Suppressor macrophage (primary cell): Measurements from ENCODE around the gene TTC32.

Source experiments
- DNase-seq, 4 experiments: peaks; one replicate each; pipeline ENCODE4 v3.0.0-alpha.2; 2020 to 2022

The TTC32 gene

DNA sequence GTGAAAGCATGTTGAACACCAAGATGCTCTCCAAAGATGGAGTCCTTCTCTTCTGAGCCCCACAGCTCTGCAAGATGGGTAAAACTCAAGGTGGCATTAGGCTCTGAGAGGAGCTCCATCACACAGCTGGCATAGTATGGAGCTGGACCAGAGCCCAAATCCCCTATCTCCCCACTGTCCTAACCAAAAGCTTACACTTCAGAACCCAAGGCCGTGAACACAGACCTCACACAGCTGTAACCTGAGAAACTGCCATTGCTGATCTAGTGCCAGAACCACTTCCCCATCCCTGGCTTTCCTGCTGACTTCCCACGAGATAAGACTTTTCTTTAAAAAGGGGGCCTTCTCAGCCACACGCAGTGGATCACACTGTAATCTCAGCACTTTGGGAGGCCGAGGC lies 25.0 kb downstream of the TTC32 start:
- DNase-seq: no peak

DNA sequence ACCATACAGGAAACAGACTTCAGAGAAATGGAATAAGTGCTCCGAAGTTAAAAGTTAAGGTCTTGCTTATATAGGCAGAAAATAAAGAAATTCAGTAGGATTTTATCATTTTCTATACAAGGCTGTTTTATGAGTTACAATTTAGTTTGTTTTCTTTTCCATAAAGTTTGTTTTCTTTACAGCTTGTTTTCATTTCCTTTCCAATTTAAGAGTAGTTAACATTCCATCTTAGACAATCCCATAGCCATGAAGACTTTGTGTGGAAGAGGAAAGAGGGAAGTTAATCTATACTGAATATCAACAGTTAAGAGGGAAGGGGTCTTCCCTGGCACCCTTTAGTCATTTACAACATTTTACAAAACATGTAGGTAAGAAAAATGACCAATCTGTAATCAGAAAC lies 26.5 kb downstream of the TTC32 start:
- DNase-seq: no peak

DNA sequence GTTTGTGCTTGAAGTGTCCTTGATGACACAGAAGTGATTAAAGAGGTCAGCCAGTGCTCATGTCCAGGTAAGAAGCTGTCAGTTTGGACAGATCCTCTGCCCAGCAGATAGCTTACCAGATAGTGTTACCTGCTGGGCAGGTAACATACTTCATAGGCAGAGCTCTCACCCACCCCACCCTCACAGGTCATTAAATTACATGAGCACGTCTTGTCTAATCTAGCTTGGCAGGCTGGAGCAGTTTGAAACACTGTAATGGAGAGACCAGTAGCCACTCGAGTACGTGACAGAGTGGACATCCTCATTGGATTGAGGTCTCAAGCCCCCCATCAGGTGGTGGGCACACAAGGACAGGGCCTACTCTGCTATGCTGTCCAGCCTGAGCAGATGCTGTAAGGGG lies 27.1 kb downstream of the TTC32 start:
- DNase-seq: no peak

DNA sequence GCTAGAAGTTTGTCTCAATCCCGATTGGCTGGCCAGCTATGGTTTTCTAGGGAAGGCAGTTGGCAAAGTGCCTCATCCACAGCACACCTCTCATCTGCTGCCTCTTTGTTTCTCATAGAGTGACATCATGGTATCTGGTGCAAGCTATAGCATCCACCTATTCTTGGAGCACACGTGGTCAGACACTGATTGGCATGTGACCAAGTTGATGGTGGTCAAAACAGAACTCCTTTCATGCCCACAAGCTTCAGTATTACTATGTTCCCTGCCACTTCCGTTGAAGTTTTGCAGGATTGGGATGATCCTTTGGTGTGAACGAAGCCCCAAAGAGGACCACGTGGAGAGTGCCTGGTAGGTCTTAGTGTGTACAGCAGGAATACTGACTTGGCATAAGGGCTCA lies 28.8 kb downstream of the TTC32 start:
- DNase-seq: no peak

DNA sequence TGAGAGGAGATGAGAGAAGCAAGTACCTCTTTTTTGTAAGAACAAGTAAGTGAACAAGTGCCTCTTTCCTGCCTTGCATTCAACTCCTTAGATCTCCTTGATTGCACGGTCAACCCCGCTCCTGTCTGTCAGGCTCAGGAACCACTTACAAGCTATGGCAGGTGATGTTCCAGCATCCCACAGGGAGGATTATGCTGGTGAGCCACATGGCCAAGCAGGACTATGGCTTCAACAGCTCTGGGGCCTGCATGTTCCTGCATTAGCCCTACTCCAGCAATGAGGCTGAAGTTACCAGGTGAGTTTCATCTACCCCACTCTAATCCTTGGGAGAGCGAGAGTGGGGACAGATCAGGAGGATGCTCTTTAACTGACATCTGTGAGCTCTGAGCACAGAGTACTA lies 29.5 kb downstream of the TTC32 start:
- no peak for DNase-seq

DNA sequence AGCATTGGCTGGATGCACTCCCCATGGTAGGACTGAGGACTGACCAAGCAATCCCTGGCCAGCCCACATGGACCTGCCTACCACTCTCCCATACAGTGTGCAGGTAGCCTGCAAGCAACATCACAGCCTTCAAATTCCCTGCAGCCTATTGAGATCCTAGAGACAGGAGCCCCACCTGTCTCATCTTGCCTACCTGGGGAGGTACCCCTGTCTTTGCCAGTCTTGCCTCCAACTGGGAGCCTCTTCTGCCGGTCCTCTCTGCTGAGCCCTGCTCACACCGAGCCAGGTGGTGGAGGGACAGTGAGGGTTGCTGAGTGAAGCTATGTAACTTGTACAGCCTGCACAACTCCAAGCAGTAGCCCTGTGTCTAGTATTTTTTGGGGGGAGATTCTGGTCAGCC lies 29.9 kb downstream of the TTC32 start:
- no peak for DNase-seq

DNA sequence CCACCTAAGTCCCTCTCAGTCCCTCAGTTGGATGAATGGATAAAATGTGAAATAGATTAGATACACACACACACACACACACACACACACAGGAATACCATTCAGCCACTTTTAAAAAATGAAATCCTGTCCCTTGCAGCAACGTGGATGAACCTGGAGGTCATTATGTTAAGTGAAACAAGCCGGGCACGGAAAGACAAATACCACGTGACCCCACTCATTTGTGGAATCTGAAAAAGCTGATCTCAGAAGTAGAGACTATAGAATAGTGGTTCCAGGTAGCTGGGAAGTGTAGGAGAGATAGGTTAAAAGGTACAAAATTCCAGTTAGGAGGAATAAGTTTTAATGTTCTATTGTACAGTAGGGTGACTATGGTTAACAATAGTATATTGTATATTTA lies 31.0 kb downstream of the TTC32 start:
- no peak for DNase-seq

DNA sequence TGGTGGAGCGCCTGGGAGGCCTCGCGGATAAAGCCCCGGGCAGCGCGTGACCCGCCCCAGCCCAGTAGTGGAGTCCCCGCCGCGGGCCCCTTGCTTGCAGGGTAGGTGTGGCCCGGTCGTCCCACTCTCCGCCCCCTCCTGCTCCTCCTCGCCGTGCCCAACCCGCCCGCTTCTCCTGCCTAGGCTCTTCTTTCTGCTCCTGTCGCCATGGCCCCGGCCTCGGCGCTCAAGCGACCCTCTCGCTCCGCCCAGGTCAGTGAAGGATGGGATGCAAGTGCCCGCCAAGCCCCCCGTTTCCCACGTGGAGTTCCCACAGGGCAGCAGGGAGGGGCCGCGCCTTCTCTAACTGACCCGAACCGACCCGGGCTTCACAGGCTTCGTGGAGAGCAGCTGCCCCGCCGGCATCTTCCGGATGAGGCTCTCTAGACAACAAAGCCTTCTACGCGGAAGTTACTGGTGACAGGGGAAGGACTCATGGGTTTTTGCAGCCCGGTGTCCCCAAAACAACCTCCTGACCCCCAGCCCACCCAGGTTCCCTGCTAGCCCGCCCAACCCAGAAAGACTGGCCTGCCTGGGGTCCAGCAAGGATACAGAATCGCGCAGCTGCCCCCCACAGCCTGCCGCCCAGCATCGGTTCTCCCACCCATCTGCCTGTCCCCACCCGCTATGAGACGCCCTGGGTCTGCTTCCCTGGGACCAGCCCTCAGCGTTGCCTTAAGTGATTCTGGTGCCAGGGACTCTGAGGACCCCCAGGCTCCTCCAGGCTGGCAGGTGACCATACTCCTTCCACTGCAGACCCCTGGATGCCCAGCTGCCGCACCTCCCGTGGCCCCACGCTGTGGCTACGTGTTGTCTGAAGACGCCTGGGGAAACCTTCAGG lies 32.8 kb downstream of the TTC32 start:
- DNase-seq: peak; percentile 24 to 62 (median 59)

DNA sequence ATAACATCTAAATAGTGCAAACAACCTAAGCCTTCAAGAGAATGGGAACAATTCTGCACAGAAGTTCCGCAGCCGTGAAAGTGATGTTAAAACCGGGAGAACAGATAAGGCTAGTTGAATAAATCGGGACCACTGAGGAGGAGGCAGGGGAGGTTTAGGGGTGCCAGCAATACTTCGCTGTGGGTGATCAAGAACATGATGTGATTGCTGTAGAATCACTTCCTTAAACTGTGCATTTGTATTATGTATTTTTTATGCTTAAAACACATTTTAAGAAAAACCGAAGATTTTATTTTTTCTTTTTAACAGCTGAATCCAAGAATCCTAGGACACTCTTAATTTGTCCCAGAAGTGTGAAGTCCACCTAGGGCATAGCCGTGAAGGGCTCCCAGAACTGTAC lies 33.6 kb downstream of the TTC32 start:
- peak in 1 of 4 experiments; percentile 16 for DNase-seq

DNA sequence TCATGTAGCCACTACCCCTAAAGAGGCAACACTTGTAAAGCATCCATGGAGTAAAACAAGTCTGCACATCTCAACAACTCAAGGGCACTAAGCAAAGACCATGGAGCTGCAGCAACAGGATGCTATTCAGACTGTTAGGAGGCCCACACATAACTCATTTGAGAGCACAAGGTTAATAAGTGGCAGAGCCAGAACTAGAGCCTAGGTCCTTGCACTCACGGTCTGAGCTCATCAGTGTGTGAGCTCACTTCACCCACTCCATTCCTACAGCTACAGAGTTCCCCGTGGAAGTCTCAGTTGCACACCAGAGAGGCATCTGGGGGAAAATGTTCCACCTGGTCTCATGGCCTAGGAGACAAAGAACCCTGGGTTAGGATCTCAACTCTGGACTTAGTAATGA lies 35.0 kb downstream of the TTC32 start:
- peak in 3 of 4 experiments; percentile 18 to 46 (median 30) for DNase-seq

DNA sequence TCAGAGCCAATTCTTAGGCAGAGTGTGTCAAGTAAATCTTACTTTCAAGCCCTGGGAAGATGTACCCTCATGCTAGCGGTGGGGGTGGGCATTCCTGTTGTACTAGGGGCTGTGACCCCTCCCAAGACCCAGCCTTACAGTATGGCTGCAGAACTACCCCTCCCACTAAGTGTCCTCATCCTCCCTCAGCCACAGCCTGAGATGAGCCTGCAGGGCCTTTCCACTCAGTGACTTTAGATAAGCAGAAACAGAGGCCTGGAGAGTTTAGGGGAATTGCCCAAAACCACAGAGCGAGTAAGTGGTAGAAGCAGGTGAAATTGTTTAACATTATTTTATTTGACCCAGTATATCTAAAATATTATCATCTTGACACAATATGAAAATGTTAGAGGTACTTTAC lies 36.6 kb downstream of the TTC32 start:
- no peak for DNase-seq

DNA sequence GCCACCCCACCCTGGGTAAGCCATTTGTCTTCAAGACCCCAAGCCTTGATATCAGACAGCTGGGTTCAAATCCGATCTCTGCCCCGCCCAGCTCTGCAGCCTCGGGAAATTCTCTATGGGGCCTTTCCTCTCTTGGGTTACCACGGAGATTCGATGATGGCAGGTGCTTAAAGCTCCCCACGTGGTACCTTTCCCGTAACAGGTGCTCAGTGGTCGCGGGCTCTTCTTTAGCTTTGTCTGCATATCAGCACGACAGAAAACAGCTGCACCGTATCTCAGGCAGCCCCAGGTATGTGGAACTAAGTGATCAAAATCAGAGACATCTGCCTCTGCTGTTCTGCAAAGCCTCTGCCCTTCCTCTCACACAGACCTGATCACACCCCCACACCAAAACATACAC lies 37.4 kb downstream of the TTC32 start:
- no peak for DNase-seq

DNA sequence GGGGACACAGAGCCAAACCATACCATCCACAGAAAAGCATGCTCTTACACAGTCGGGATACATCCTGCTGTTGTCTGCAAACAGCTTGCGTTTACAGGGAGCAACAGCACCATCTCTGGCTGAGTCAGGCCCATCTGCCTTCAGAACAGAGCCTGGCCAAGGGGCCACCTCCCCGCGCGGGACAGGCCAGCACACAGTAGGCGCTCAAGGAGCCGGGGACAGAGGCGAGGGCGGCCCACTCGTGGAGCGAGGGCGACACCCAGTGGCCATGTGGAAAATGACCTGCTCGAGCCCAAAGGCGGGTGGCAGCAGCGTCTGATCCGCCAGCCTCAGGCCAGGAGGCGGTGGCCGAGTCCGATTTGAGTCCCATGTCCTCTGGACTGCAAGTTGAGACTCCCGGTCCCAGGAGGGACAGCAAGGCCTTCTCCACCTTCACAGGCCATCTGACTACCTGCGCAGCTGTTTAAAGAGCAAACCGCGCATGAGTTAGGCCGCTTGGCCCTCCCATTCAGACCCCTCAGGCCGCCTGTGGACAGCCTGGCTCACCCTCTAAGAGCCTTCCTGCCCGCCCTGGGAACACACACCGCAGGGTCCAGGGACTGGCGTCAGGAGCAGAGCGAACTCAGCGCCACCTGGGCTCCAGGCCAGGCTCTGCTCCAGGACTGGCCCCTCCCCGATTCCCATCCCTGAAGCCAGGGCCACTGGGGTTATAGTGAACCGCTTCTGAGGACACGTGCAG lies 38.3 kb downstream of the TTC32 start:
- peak; percentile 67 to 81 (median 76) for DNase-seq

DNA sequence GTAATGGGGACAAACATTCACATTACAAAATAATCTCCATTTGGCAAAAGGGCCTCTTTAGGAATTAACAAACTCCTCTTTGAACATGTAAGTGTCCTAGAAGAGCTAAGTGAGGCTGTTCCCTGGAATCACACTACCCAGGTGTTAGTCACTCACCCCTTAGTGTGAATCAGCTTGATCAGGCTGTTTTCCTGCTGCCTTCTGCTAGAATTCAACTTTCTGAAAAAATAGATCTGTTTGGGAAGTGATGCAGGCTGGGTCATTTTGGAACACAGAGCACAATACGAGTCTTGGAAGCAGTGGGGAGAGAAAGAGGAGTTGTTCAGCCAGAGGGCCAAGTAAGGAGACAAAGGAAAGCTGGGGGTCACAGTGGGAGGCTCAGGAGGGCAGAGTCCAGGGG lies 40.0 kb downstream of the TTC32 start:
- DNase-seq: no peak

DNA sequence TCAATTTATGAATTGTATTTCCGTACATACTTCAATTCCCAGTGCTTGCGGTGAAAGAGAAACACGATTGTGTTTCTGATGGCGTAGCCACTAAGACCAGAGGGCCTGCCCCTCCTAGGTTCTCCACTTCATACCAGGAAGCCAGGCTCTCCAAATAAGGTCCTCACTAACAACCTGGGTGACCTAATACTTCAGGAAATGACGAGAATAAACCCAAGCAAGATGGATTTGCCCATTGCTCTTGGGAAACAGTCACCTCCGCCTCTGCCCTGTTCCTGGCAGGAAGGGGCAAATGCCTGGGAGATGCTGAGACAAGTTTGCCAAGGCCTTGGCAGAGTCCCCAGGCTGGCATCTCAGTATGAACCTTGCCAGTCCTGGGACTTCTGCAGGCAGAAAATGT lies 41.8 kb downstream of the TTC32 start:
- DNase-seq: no peak

DNA sequence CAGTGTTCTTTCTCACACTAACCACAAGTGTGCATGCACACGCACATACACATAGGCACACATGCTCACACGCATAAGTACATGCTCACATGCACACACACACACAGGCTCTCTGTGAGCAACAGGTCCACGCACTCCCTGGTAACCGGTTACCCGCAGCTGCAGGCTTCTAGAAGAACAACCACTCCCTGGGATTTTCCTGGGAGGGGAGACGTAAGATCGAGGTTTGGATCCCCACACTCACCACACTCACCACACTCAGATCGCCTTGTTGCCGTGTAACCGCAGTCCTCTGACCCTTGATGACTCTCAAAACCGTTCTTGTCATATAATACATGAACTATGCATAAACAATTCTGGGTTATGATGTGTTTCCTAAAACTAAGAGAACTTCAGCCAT lies 42.2 kb downstream of the TTC32 start:
- DNase-seq: no peak

DNA sequence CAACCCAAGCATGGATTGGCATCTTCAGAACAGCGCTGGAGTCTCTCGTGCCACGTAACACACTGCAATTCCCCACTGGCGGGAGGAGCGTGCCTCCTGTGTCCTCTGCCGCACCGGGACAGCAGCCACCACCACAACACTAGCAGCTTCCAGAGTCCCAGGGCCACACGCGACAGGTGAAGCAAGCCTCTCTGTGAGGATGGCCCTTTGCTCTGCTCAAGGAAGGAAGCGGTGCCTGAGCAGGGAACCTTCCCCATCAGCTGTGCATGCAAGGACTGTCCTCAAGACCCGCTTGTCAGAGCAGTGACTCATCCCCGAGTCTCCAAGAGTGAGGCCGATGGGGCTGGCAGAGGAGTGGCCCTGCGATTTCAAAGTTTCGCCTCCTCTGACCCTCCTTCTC lies 44.0 kb downstream of the TTC32 start:
- DNase-seq: no peak

DNA sequence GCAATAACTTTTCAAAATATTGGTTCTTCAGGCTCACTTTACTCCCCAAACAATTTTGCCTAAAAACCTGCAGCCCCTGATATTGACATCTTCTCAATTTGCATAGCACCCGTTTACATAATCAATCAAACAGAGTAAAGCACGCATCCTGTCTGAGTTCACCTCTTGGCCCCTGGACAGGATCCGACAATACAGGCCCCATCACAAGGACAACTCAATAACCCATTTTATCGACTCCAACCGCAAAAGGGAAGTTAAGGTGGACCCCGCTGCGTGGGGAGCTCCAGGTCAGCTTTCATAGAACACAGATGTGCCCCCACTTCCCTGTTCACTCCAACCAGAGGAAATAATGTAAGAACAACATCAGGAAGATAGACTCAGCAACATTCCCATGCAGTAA lies 44.7 kb downstream of the TTC32 start:
- no peak for DNase-seq

DNA sequence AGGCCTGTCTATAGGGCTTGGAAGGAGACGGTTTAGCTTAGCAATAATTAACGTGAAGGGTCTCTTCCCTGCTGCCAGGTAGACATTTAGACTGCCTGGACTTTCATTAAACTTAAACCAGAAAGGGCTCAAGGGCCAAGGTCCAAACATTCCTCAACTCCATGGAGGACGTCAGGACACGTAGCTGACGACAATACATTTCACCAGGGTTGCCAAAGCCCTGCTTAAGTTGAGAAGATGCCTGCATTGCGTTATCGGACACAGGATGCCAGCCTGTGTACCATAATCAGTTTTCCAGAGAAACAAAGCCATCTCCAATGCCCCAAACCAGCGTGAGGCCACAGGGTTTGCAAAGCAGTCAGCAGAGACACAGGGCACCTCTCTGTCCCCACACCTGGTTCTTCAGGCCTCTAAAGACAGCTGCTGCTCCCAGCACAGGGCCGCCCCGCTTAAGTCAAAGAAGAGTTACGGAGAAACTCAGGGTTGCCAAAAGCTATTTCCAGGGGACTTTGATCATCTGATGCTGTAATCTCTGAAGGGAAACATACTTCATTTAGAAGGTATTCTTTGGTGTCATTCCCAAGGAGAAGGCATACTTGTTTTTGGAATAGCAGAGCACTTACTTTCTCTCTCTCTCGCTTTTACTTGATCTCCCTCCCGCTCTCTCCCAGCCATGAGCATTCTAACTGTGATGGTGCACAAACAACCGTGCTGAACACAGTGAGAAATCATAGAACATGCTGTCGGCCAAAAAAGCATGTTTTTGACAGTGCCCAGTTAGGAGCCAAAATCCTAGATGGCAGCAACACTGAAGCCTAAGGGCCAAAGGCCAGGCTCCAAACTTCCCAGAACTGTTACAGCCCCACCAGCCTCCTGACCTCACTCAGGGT lies 46.0 kb downstream of the TTC32 start:
- DNase-seq: no peak

DNA sequence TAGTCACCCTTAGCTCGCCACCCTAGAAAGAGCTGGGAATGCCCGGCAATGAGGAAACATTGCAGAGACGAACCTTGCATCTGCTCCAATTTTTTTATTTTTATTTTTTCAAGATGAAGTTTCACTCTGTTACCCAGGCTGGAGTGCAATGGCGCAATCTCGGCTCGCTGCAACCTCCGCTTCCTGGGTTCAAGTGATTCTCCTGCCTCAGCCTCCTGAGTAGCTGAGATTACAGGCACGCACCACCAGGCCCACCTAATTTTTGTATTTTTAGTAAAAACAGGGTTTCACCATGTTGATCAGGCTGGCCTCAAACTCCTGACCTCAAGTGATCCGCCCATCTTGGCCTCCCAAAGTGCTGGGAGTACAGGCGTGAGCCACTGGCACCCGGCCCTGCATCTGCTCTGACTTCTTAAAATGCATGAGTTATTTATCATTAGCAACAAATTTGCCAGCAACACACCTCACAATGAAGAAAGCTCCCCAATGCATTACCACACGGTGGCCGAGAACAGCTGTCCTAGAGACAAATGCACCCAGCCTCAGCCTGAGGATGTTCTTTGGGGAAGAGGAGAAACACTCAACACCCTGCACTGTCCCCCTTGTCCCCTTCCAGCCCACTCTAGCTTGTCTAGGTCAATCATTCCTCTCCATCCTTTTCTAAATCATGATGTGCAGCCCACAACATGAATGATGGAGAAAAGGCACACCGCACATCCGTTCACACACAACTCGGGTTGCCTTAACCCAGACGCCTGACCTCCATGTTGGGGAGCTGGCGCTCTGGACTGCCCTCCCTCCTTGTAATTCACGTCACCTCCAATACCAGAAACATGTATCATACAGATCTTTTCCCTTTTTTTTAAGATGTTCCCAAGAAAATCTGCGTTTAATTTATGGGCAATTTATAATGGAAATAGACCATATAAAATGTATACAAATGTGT lies 46.9 kb downstream of the TTC32 start:
- no peak for DNase-seq

DNA sequence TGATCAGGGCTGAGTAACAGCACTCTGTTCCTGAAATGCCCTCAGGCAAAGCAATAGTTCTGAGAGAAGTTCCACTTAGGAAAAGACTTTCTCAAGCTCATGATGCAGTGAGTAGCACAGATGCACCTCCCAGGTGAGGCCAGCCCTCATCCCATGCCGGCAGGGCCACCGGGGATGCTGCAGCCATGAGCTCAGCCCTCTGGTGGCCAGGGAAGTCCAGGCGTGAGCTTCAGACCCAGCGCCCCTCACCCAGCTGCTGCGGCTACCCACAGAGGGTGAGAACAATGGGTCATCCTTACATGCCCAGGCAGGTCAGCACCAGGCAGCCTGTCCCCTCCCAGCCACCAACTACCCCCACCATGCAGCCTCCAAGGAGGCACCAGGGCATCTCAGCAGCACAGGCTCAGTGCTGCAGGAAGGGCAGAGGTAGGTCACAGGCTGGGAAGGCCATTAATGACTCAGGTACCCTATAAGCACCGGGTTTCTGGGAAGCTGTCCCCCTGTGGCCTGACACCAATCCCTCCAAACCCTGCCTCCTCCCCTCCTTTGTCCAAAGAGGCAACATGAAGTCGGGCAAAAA lies 50.6 kb downstream of the TTC32 start:
- DNase-seq: no peak
